ENCODE data around the gene IMMP2L. TPM values are rescaled to one million over a fixed set of nuclear protein-coding genes. Genes with fewer than 3 reads are reported as not detected.

IMMP2L gene
- total RNA-seq, 1 donor from 2014 or later = 20.0 TPM

DNA sequence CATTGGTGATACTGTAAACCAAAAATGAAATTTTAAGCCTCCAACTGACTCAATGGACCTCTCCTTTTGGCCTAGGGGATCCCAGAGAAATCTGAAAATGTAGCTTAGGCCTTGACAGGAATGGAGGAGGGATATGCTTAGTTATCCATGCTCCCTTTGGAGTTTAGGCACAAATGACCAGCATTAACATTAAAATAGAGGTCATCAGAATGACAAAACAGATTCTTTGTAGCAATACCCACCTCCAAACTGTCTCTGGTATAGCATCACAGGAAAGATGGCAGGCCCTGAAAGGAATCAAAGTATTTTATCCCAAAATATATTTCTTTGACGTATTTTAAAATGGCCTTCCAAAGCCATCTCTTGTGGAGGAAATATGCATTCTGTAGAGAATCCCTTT, 510.5 kb downstream of the IMMP2L start:
- Mint-ChIP-seq H3K9me3 (peaks cover 7% of the 10 kb centered on the region), H3K36me3 (ENCODE audit: low read depth) (peaks cover 9% of the 10 kb centered on the region), H3K27ac (no peak overlapping the region), H3K4me3 (ENCODE audit: low read depth) (no peak overlapping the region), H3K27me3 (ENCODE audit: low read depth) (no peaks in the 10 kb centered on the region), H3K4me1 (ENCODE audit: low read depth) (peaks cover 19% of the 10 kb centered on the region)
- intact Hi-C loops (cut with micrococcal nuclease) = no loop called here
- no peak for DNase-seq (ENCODE audit: low spot score)

DNA sequence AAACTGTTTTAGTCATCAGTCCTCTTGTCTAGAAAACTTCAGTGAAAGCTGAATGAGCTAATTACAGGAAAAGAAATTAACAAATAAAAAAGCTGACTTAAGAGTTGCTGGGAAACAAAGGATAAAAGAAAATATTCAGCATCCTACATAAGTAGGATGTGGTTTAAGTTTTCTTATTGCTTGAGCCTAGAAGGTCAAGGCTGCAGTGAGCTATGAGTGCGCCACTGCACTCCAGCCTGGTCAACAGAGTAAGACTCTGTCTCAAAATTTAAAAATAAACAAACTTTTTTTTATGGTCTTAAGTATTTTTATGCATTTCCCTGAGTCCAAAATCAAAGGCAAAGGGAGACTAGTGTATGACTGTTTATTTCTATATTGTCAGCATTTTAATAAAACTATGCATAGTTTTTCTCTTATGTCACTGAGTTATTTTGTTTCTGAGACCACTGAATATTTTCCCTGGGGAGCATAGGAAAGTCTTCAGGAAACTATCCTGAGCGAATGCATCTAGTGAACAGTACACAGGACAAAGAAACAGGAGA, 511.3 kb downstream of the IMMP2L start:
- Mint-ChIP-seq H3K4me3 (ENCODE audit: low read depth) (no peak overlapping the region), H3K9me3 (peaks cover 7% of the 10 kb centered on the region), H3K27me3 (ENCODE audit: low read depth) (no peaks in the 10 kb centered on the region), H3K4me1 (ENCODE audit: low read depth) (peaks cover 18% of the 10 kb centered on the region), H3K27ac (no peak overlapping the region), H3K36me3 (ENCODE audit: low read depth) (peaks cover 9% of the 10 kb centered on the region)
- intact Hi-C loops (cut with micrococcal nuclease) = no loop called here
- no peak for DNase-seq (ENCODE audit: low spot score)

DNA sequence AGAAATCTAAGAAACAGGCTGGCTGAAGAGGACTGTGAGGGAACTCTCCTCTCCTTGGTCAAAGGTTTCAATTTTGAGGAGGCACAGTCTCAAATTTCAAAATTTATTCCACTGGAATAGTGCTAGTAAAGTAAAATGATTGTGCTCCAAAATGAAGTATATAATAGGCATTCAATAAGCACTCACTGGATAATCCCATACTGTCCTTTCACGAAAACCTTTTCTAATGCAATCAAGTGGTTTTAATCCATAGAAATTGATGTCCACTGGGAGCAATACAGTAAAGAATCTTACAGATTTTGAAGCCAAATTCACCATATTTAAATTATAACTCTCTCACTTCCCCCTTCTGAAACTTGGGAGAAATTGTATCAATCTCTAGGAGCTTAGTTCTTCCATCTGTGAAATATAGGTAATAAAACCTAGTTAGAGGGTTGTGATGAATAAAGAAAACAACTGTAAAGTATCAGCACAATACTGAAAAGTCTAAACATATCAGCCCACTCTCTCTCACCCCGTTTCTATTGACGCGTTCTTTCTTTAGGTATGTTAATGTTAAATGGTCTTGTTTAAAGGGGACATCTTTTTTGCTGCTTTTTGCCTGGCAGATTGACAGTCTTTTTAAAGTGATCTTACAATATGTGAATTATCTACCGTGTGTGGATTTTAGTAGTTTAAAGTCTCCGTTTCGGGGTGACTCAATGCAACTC, 512.2 kb downstream of the IMMP2L start:
- Mint-ChIP-seq H3K27me3 (ENCODE audit: low read depth) (no peaks in the 10 kb centered on the region), H3K4me3 (ENCODE audit: low read depth) (no peak overlapping the region), H3K4me1 (ENCODE audit: low read depth) (peaks cover 19% of the 10 kb centered on the region), H3K9me3 (peaks cover 7% of the 10 kb centered on the region), H3K36me3 (ENCODE audit: low read depth) (peaks cover 9% of the 10 kb centered on the region), H3K27ac (no peak overlapping the region)
- intact Hi-C loops (cut with micrococcal nuclease) = no loop called here
- no peak for DNase-seq (ENCODE audit: low spot score)

DNA sequence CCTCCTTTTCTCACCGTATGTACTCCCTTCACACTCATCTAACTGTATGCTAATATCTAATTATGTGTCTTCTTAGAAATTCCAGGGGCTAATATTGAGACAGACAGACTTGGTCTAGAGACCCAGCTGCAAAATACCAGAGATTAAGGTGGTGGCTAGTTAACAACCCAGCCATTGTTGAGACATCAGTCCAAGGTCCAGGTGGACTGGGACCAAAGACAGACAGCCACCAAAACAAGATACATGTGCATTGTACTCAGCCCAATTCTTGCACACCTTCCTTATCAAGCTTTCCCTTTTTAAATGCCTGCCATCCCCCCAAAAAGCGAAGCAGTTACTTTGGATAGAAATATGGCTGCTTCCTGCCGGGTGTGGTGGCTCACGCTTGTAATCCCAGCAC, 514.7 kb downstream of the IMMP2L start:
- peaks cover 7% of the 10 kb centered on the region for H3K9me3 Mint-ChIP-seq
- H3K4me1 Mint-ChIP-seq (ENCODE audit: low read depth) = peaks cover 15% of the 10 kb centered on the region
- no peaks in the 10 kb centered on the region for H3K27me3 Mint-ChIP-seq (ENCODE audit: low read depth)
- H3K36me3 Mint-ChIP-seq (ENCODE audit: low read depth) = peaks cover 9% of the 10 kb centered on the region
- intact Hi-C loops (cut with micrococcal nuclease) = no loop called here
- no peak for DNase-seq (ENCODE audit: low spot score)
- no peak overlapping the region for H3K27ac Mint-ChIP-seq
- H3K4me3 Mint-ChIP-seq (ENCODE audit: low read depth) = no peak overlapping the region

DNA sequence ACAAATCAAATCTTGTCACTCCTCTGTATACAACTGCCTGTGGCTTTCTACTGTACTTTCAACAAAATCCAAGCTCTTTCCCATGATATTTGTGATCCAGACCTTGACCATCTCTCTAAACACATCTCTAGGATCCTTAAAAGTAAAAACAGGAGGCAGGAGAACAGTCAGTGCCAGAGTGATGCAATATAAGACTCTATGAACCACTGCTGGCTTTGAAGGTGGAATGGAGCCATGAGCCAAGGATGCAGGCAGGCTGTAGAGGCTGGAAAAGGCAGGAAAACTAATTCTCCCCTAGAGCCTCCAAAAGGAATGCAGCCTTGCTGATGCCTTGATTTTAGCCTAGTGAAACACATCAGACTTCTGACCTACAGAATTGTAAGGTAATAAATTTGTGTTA, 516.8 kb downstream of the IMMP2L start:
- H3K27me3 Mint-ChIP-seq (ENCODE audit: low read depth) = no peaks in the 10 kb centered on the region
- intact Hi-C loops (cut with micrococcal nuclease) = no loop called here
- H3K4me1 Mint-ChIP-seq (ENCODE audit: low read depth) = peaks cover 17% of the 10 kb centered on the region
- DNase-seq (ENCODE audit: low spot score) = no peak
- H3K27ac Mint-ChIP-seq = no peak overlapping the region
- peaks cover 3% of the 10 kb centered on the region for H3K9me3 Mint-ChIP-seq
- H3K4me3 Mint-ChIP-seq (ENCODE audit: low read depth) = no peak overlapping the region
- peaks cover 6% of the 10 kb centered on the region for H3K36me3 Mint-ChIP-seq (ENCODE audit: low read depth)

DNA sequence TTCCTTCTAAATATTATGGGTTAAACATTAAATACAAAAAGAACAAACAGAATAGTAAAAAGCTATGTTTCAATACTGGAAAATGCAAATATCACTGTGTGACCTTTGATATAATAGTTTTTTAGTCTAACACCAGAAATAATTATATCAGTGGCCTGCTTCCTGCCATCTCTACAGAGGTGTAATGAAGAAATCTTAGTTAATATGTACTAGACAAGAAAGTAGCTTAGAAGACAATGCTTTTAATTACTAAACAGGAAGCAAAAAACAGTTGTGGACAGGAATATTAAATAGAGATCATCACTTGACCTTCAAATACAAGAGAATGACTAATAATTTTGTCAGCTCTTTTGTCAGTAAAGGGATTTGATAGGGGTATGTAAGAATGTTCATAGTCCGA, 518.7 kb downstream of the IMMP2L start:
- Mint-ChIP-seq H3K4me3 (ENCODE audit: low read depth) (no peak overlapping the region), H3K27me3 (ENCODE audit: low read depth) (no peaks in the 10 kb centered on the region), H3K4me1 (ENCODE audit: low read depth) (peaks cover 15% of the 10 kb centered on the region), H3K36me3 (ENCODE audit: low read depth) (peaks cover 10% of the 10 kb centered on the region), H3K27ac (no peak overlapping the region), H3K9me3 (peaks cover 3% of the 10 kb centered on the region)
- no peak for DNase-seq (ENCODE audit: low spot score)
- intact Hi-C loops (cut with micrococcal nuclease) = no loop called here

DNA sequence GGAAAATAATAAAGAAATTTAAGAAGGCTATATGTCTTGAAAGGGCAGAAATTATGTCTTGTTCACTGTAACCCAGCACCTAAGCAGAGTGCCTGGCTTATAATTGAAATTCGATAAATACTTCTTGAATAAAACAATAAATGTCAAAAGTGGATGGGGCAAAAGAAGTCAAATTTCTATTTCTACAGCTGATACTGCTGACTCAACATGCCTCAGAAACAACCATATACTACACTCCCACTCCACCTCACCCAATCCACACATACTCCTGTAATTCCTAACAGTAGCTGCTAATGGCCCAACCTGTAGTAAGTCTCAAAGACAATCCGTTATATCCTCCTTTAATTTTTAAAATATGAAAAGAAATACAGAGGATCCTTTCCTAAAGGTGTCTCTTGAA, 519.5 kb downstream of the IMMP2L start:
- Mint-ChIP-seq H3K4me1 (ENCODE audit: low read depth) (peaks cover 22% of the 10 kb centered on the region), H3K9me3 (no peaks in the 10 kb centered on the region), H3K27me3 (ENCODE audit: low read depth) (no peaks in the 10 kb centered on the region), H3K36me3 (ENCODE audit: low read depth) (peaks cover 7% of the 10 kb centered on the region), H3K4me3 (ENCODE audit: low read depth) (no peak overlapping the region), H3K27ac (no peak overlapping the region)
- intact Hi-C loops (cut with micrococcal nuclease) = no loop called here
- no peak for DNase-seq (ENCODE audit: low spot score)

DNA sequence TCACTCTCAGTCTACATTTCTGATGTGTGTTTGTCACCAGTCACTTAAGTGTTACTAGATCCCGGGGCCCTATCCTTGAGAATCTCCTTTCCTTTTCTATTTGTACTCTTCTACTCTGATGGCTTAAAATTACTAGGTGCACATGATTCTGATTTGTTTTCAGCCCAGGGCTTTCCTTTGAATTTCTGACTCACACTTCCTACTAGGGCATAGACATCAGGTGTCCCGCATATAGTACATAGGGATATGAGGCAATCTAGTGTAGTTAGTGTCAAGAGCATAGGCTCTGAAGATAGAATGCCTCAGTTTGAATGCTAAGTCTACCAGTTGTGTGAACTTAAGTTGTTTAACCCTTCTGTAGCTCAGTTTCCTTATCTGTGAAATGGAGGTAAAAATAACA, 520.7 kb downstream of the IMMP2L start:
- H3K9me3 Mint-ChIP-seq = no peaks in the 10 kb centered on the region

DNA sequence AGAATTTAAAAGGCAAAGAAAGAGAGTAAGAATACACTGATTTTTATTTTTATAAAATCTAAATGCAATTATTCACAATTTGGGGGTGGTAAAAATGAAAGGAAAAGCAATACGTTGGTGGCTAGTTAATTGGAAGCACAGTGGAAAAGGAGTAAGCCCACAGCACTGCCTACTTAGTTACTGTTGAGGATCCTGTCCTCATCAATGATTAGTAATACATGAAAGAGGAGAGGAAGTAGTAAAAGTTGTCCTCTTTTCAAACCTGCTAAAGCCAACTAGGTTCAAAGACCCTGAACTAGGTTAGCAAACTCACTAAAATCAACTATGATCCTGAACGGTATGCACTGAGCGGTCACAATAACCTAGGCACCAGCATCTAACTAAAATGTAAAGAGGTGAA, 524.1 kb downstream of the IMMP2L start:
- no peaks in the 10 kb centered on the region for H3K27me3 Mint-ChIP-seq (ENCODE audit: low read depth)
- H3K4me1 Mint-ChIP-seq (ENCODE audit: low read depth) = peaks cover 18% of the 10 kb centered on the region
- intact Hi-C loops (cut with micrococcal nuclease) = no loop called here
- H3K27ac Mint-ChIP-seq = no peak overlapping the region
- H3K9me3 Mint-ChIP-seq = no peaks in the 10 kb centered on the region
- H3K36me3 Mint-ChIP-seq (ENCODE audit: low read depth) = peaks cover 4% of the 10 kb centered on the region
- H3K4me3 Mint-ChIP-seq (ENCODE audit: low read depth) = no peak overlapping the region
- DNase-seq (ENCODE audit: low spot score) = no peak

More for the DNA sequence above, 520.7 kb downstream of the IMMP2L start:
- intact Hi-C loops (cut with micrococcal nuclease) = loop anchor here (1.0 to 2.0 kb wide), 2 partner anchors 12 to 19 kb away; no protein-coding TSS in a partner anchor
- peaks cover 4% of the 10 kb centered on the region for H3K36me3 Mint-ChIP-seq (ENCODE audit: low read depth)
- peaks cover 26% of the 10 kb centered on the region for H3K4me1 Mint-ChIP-seq (ENCODE audit: low read depth)
- peak overlapping the region; percentile 14 for H3K27ac Mint-ChIP-seq
- DNase-seq (ENCODE audit: low spot score) = no peak
- no peaks in the 10 kb centered on the region for H3K27me3 Mint-ChIP-seq (ENCODE audit: low read depth)
- no peak overlapping the region for H3K4me3 Mint-ChIP-seq (ENCODE audit: low read depth)

DNA sequence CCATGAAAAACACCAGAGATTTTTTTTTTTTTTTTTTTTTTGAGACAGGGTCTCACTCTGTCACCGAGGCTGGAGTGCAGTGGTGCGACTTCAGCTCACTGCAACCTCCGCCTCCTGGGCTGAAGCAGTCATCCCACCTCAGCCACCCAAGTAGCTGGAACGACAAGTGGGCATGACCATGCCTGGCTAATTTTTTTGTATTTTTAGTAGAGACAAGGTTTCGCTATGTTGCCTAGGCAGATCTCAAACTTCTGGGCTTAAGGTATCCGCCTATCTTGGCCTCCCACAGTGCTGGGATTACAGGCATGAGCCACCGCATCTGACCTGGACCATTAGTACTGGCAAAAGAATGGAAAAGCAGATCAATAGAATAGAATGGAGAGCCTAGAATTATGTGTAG, 530.4 kb downstream of the IMMP2L start:
- Mint-ChIP-seq H3K27ac (no peak overlapping the region), H3K4me3 (ENCODE audit: low read depth) (no peak overlapping the region), H3K36me3 (ENCODE audit: low read depth) (peaks cover 3% of the 10 kb centered on the region), H3K9me3 (no peaks in the 10 kb centered on the region), H3K4me1 (ENCODE audit: low read depth) (peaks cover 33% of the 10 kb centered on the region), H3K27me3 (ENCODE audit: low read depth) (no peaks in the 10 kb centered on the region)
- DNase-seq (ENCODE audit: low spot score) = no peak
- intact Hi-C loops (cut with micrococcal nuclease) = no loop called here

DNA sequence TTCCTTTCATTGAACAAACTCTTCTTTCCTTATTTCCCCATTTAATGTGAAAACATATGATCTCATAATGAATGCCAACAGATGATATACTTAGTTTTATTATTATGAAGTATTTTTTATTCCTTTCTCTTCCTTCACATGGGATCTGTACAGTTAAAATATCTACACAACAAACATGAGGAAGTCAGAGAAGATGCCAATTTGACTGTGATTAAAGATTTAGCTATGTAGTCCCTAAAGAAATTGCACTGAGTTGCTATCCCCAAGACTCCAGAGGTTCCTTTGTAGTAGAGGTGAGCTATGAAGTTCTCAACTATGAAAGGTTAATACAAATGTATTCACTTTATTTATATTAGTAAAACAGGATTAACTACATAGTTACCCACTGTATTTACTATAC, 532.0 kb downstream of the IMMP2L start:
- Mint-ChIP-seq H3K4me3 (ENCODE audit: low read depth) (peak overlapping the region; percentile 63), H3K27ac (peak overlapping the region; percentile 88), H3K36me3 (ENCODE audit: low read depth) (peaks cover 3% of the 10 kb centered on the region), H3K9me3 (no peaks in the 10 kb centered on the region), H3K27me3 (ENCODE audit: low read depth) (no peaks in the 10 kb centered on the region), H3K4me1 (ENCODE audit: low read depth) (peaks cover 46% of the 10 kb centered on the region)
- DNase-seq (ENCODE audit: low spot score) = no peak
- intact Hi-C loops (cut with micrococcal nuclease) = no loop called here

DNA sequence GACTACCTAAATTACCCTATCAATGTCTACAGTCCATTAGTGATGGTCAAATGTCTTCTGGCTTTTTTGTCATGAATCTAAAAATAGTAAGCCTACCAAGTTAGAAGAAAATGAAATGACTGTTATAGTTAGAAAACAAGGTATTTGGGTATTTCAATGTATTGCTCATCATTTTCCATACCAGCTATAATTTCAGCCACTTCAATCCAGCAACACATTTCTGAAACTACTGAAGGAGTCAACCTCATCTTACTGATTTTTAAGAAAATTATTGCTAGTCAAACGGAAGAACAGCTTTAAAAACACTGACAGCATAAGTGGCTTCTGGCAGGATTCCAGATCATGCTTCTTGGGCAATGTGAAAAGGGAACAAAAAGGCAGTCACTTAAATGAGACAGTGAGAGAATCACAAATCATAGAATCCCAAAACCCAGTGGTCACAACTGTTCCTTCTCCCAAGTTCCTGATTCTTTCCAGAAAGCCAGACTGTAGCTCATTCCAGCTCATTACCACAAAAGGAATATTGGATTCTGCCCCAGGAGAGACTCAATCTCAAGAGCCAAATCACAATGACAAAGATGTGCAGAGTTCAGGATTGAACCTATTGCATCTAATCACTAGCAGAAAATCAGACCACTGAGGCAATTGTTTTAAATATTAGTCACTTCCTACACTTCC, 532.6 kb downstream of the IMMP2L start:
- no peaks in the 10 kb centered on the region for H3K27me3 Mint-ChIP-seq (ENCODE audit: low read depth)
- peaks cover 7% of the 10 kb centered on the region for H3K36me3 Mint-ChIP-seq (ENCODE audit: low read depth)
- H3K27ac Mint-ChIP-seq = peak overlapping the region; percentile 88
- H3K4me1 Mint-ChIP-seq (ENCODE audit: low read depth) = peaks cover 53% of the 10 kb centered on the region
- H3K9me3 Mint-ChIP-seq = no peaks in the 10 kb centered on the region
- intact Hi-C loops (cut with micrococcal nuclease) = loop anchor here (1.0 to 10.0 kb wide), 7 partner anchors 12 to 255 kb away; no protein-coding TSS in a partner anchor
- DNase-seq (ENCODE audit: low spot score) = no peak
- H3K4me3 Mint-ChIP-seq (ENCODE audit: low read depth) = peak overlapping the region; percentile 63

DNA sequence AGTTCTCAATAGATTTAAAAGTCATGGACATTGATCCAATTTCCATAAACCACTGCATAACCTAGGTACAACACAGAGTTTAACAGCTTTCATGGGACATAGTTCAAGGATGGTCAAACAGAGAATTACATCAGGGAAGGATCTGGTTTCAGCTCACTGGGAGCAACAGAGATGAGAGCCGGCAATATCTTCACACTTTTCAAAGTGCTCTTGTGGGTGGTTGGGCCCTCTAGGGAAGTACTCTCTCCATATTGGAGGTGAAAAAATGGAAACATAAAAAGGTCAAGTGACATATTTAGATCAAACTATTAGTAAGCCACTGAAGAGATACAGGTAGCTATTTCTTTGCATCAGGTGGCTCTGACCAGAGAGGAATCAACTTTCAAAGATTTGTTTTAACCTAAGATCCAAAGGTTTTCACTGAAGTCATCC, 533.1 kb downstream of the IMMP2L start:
- no peaks in the 10 kb centered on the region for H3K9me3 Mint-ChIP-seq
- H3K36me3 Mint-ChIP-seq (ENCODE audit: low read depth) = peaks cover 9% of the 10 kb centered on the region
- peak overlapping the region; percentile 43 for H3K4me3 Mint-ChIP-seq (ENCODE audit: low read depth)
- DNase-seq (ENCODE audit: low spot score) = no peak
- H3K27ac Mint-ChIP-seq = peak overlapping the region; percentile 88
- no peaks in the 10 kb centered on the region for H3K27me3 Mint-ChIP-seq (ENCODE audit: low read depth)
- peaks cover 58% of the 10 kb centered on the region for H3K4me1 Mint-ChIP-seq (ENCODE audit: low read depth)
- intact Hi-C loops (cut with micrococcal nuclease) = loop anchor here (1.0 to 10.0 kb wide), 7 partner anchors 12 to 254 kb away; no protein-coding TSS in a partner anchor

Measured in activated T-helper 2 cell treated with anti-CD3 and anti-CD28 coated beads, Interferon-gamma antibody, Interleukin-2, Interleukin-4, amounts not matched to agents 10 μg/mL and 5 μg/mL and 100 μg/mL, durations not matched to agents 14 hours and 24 hours and 36 hours (primary cell).